Measurements from ENCODE around the gene ABCA3.

The ABCA3 gene

DNA sequence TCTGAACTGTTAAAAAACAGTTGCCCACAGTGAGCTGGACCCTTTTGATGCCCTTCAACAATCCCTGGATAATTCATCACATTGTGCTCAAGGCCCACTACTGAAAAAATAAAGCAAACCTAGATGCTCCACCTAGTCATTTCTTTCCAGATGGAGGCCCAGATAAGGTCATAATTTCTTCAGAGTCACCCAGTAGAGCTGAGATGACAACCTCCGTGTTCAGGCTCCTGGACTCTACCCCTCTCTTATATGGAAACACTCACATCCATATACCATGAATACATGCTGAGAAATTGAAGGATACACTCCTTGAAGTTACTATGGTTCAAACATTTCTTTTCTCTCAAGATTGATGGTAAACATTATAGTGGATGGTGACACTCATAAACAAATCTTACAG is 2.7 kb upstream of the ABCA3 start:
- no peak for DNase-seq

DNA sequence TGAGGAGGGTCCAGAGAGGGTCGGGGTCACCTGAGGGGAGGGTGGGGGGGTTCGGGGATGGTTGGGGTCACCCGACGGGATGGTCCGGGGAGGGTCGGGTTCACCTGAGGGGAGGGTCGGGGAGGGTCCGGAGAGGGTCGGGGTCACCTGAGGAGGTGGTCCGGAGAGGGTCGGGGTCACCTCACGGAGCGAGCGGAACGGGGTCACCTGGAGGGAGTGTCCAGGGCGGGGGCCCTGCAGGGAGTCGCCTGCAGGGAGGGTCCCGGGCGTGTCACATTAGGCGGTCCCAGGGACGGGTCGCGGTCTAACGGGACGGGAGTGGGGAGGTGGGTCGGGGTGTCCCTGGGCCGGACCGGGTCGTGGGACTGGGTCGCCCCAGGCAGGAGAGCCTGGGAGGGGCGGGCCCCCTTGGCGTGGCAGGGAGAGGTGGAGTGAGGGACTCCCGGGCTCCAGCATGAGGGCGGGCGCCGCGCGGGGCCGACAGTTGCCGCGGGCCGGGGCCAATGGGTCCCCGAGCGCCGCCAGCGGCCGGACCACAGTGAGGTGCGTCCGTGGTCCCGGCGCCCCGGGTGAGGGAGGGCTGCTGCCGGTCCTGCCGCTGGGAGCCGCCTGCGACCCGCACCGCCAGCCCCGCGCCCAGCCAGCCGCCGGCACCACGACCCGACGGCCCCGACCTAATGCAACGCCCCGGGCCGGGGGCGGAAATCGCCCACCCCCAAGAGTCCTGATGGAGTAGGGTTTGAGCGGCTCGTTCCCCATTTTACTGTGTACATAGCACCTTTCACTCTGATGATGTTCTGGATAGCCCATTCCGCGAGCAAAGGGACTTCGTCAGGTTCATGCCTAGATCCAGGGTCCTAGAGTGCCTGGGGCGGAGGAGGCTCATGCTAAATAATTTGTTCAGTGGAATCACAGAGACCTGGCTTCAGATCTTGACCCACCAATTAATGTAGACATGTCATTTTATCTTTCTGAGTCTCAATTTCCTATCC is 1.2 kb upstream of the ABCA3 start:
- DNase-seq, result peak; percentile 10

DNA sequence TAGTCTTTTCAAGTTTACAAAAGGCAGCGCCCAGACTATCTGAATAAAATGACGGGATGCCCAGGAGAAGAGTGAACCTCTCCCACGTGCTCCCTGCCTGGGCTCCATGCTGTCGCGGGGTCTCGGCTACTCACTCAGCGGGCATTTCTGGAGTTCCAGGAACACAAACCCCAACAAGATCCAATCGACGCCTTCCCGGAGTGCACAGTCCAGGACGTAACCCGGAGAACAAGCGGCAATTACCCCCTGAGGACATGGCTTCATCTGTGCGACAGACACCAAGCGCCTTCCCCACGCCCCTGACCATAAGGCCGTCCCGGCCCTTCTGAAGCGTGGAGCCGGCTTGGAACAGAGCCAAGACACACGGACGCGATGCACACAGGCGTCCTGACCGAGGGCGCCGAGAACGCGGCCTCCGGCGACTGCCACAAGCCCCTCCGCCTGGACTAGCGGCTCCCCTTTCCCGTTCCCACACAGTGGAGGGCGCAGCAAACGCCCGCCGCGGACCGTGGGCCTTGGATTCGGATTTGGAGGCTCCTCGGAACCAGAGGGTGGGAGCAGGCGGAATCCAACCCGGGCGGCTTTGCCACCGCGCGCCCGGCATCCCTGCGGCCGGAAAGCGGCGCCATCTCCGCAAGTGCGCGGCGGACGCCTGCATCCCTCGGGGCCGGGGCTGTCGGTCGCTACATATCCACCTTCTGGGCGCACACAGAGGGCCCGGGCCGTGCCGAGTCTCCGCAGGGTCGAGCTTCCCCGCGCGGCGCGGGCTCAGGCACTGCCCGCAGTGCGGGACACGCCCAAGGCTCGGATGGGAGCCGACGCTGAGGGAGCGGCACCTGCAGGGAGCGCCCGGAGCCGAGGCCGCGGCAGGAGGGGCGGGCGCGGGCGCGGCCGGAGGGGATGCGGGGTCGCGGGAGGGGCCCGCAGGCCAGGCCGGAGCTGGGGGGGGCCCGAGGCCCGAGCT is 725 bp downstream of the ABCA3 start:
- peak; percentile 42 for DNase-seq

DNA sequence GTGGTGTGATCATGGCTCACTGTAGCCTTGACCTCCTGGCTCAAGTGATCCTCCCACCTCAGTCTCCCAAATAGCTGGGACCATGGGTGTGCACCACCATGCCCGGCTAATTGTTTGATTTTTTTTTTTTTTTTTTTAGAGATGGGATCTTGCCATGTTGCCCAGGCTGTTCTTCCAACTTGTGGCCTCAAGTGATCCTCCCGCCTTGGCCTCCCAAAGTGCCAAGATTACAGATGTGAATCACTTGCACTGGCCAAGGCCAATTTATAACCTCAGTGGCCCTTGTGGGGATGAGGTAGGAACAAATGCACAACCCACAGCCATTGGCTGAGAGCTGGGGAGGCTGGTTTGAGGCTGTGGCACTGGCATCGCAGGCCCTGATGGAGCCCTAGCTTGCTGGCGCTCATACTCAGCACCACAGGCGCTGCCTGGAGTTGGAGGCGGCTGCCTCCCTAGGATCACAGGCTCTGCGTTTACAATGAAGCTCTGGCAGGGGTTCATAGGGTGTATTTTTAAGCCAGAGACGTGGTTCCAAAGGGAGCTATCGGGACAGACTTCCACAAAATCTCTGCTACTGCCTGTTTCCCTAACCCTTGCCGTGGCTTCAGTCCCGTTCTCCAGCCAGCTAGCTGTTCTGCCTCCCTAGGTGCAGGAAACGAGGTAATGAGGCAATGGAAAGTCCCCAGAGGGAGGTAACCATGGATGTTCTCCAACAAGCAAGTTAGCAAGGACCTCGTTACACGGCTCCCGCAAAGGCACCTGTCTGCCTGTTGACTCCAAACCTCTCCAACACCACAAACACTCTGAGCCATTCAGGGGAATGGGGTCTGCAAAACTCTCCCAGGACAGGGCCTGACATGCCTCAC is 2.9 kb downstream of the ABCA3 start:
- no peak for DNase-seq

DNA sequence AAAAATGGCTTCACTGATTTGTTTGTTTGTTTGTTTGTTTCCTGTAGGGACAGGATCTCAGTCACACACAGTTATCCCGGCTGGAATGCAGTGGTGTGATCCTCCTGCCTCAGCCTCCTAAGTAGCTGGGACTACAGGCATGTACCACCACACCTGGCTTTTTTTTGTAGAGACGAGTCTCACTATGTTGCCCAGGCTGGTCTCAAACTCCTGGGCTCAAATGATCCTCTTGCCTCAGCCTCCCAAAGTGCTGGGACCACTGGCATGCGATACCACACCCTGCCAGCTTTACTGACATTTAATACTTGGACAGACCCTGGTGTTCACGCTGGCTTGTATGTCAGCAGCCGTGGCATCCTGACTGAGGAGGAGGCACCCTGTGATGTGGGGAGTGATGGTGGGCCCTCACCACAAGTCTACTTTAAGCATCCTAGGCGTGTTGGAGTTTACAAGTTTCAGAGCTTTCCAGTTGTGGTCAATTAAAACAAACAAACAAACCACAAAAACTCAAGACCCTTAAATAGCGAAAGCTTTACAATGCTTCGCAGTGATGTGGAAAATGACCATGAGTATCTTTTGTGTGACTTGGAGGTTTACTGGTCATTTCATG is 5.1 kb downstream of the ABCA3 start:
- no peak for DNase-seq

DNA sequence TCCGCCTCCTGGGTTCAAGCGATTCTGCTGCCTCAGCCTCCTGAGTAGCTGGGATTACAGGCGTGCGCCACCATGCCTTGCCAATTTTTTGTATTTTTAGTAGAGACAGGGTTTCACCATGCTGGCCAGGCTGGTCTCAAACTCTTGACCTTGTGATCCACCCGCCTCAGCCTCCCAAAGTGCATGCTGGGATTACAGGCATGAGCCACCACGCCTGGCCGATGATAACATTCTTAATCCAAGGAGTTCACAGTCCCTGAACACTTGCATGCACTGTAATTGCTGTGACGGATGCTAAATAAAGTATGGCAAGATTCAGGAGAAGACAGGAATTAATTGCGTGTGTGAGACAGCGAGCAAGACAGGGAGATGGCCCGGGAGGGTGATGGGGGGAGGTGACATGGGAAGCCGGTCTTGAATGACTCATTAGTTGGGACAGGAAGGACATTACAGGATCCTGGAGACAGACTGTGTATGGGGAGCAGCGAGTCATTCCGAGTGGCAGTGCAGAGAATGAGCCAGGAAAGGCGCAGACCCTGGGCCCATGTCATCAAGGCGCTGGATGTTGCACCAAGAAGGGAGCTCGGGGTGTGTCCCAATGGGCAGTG is 6.7 kb downstream of the ABCA3 start:
- no peak for DNase-seq

DNA sequence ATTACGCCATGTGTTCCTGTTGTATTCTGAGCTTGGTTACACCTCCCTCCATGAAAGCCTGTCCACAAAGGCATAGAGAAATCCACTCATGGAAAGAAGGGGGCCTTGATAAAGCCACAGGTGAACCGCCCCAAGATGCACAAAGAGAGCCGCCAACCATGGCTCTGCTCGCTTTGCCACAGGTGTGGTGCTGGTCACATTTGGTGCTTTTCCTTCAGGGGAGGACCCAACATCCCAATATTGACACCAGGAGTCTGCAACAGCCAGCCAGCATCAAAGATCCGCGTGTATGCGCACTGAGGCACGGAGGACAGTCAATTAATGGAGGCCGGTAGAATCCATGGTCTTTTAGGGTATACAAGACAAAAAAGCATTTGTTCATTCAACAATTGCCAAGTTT is 7.3 kb downstream of the ABCA3 start:
- DNase-seq, result no peak

DNA sequence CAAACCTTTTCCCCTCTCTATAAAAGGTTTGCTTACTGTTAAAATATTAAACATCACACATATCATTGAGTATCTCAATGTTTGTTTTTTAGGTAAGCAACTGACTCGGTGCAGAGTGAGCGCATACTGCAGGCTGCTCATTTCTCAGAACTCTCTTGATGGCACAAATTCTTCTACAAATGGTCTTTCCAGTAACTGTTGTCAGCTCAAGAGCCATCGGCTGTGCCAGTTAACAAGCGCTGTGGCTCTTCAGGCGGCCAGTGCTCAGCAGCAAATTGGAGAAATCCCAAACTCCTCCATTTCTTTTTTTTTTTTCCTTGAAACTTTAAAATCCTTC is 8.6 kb downstream of the ABCA3 start:
- DNase-seq, result no peak

DNA sequence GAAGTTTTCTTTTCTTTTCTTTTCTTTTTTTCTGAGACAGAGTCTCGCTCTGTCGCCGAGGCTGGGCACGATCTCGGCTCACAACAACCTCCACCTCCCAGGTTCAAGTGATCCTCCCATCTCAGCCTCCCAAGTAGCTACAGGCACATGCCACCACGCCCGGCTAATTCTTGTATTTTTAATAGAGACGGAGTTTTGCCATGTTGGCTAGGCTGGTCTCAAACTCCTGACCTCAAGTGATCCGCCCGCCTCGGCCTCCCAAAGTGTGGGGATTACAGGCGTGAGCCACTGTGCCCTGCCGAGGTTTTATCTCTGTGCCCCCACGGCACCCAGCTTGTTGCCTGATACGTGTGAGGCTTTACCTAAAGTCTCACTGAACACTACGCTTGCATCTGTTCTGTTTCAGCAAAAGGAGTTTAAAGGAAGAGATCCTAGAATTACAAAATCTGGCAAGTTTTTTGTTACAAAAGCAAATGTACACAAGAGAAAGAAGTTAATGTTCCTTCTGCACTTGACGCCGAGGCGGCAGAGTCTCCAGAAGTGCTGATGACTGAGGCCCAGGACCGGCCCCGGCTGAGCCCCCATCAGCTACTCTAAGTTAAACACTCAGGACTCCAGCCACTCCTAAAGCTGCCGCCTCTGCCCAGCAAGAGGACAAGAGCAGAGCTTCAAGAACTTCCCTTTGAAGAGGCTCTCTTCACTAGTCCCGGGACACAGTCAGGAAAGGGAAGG is 9.2 kb downstream of the ABCA3 start:
- no peak for DNase-seq

DNA sequence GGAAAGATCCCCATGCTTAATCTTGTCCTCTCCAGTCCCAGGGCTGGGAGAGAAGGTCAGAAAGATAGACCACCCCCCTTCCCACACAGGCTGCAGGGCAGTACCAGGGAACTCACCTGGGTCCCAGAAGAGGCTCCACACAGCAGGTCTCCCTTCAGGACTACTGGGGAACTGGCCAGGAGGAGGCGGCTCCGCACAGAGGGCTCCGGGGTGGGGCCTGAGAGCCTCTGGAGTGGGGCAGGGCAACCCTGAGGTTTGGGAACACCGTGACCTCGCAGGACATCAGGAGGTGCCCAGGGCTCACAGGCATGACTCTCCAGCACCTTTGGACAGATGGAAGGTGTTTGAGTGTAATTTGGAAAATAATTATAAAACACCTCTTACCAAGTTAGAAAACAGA is 11.0 kb downstream of the ABCA3 start:
- DNase-seq, result no peak

DNA sequence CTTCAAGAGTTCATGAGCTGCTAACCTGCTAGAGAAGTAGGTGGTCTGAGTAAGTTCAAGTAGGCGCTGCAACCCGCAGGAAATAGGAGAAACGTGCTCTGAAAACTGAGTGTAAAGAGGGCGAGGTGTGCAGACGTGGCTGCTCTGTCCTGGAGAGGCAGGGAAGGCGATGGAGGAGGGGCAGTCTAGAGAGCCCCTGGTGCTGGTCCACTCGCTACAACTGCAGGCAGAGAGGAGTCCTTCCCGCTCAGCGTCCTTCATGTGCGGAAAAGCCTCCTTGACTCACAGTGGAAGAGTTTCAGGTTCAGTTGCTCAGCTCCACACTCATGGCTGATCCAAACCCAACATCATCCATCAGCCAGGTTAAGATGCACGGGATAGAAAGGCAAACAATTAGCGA is 12.1 kb downstream of the ABCA3 start:
- DNase-seq, result no peak

DNA sequence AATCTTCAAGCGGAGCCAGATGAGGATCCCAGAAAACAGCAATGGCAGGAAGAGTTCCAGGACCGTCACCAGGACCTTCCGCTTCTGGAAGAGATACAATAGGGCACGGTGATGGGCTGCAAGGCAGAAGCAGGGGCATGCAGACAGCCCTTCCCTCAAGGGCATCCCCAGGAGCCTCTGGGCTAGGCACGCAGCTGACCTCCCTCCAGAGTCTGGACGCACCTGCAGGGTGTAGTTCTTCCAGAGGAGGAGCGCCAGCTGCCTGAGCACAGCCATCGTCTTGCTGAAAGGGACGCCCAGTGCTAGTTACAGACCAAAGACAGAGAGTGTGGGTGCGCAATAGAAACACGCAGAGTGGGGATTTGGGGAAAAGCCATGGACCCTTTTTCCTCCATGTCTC is 14.3 kb downstream of the ABCA3 start:
- no peak for DNase-seq

DNA sequence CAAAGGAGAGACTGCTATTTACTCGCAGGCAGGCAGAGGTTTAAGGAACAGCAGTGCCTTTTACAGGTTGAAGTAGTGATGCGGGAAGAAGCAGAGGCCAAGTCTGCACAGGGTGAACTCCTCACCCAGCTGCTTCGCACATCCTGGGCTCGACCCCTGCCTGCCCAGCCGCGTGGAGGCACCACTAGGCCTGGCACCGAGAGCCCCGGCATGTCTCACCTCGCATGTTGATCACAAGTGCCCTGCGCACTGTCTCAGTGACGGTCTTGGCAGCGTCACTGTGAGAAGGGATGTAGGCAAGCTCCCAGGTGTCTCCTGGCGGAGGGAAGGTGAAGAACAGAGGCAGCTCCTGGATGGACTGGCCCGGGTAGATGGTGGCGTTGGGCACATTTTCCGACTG is 14.7 kb downstream of the ABCA3 start:
- no peak for DNase-seq

DNA sequence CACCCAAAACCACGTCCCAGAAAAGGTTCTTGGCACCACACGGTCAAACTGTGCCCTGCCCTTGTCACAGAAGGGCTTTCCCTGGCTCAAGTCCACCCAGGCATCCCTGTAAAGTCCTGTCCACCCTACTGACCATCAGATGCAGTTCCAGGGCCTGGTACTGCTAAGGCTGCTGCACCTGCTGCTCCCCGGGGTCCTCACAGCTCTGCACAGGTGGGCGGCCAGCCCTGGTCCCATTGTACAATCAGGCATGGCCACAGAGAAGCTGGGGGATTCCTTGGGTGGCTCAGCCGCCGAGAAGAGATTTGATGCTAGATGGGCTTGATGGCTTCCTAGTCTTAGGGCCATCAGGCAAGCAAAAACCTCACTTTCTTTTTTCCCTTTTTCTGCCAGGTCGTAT is 15.3 kb downstream of the ABCA3 start:
- no peak for DNase-seq

DNA sequence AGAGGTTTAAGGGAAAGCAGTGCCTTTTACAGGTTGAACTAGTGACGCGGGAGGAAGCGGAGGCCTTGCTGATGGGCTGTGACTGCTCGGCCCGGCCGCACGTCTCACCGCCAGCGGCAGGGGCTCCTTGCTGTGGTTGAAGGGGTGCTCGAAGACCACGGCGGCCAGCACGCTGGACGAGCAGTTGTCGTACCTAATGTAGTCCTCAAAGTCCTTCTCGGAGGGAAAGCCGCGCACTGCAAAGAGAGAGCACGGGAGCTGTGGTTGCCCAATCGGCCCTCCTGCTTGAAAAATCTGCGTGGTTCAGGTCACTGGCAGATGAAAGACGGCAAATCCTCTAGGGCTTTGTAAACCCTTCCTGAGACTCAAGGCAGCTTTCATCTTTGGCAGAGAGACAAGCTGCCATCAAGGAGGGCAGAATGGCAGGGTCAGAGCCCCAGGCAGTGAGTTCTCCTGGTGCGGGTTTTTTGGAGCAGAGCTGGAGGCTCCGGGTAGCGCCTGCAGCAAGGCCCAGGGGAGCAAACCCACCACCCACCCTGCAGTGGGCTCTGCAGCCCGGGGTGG is 16.1 kb downstream of the ABCA3 start:
- no peak for DNase-seq

DNA sequence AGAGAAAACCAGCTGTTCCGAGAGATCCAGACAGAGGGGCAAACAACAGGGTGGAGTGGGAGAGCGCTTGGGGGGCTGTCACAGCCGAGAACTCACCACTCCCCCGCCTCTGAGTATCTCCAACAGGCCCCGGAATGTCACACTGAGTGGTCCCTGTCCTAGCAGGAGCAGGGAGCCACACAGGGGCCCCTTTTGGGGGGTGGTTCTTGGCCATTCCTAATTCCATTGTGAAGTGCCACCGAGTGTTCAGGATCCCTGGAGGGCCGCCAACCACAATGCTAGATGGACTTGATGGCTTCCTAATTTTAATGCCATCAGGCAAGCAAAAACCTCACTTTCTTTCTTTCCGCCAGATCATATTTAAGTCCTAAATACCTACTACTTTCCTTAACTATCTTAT is 16.8 kb downstream of the ABCA3 start:
- DNase-seq, result no peak

DNA sequence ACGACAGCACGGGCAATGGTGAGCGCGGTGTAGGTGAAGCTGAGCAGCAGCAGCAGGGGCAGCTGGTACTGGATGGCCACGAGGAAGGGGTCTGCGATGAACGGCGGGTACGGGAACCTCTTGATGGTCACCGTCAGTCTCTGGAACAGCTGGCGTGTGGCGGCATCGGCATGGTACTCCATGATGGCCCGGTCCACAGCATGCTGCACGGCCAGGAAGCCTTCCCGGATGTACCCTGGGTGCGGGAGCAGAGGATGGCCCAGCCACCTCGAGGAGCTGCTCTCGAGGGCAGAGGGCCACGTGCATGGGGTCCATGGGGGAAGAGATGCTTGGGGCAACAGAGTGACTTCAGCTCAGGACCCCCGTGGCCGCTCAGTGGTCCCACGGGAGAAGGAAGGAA is 20.9 kb downstream of the ABCA3 start:
- DNase-seq, result no peak

DNA sequence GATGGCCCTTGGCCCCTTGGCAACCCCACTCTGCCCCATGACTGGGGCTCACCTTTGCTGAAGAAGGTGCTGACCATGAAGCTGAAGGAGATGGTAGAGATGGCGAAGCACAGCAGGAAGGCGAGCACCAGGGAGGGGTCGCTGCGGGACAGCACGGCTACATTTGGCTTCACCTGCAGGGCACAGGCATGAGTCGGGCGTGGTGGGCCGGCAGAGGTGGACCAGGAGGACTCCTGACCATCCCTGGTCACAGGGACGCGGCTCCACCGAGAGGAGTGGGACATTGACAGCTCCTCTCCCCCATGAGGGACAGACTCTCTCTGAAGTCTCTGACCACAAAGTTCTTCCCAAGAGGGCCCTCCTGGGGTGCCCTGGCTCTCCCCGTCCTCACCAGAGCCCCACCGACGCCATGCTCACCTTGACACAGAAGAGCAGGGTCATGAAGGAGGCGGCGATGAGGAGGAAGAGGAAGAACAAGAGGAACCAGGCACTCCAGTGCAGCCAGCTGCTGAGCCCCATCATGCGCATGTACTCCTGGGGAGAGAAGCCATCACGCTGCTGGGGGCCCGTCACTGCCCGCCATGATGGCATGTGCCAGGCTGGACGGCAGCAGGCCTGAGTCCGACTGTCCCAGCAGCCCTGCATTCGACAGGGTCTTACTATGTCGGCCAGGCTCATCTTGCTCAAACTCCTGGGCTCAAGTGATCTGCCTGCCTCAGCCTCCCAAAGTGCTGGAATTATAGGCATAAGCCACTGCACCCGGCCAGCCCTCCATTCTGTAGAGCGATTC is 23.1 kb downstream of the ABCA3 start:
- no peak for DNase-seq

DNA sequence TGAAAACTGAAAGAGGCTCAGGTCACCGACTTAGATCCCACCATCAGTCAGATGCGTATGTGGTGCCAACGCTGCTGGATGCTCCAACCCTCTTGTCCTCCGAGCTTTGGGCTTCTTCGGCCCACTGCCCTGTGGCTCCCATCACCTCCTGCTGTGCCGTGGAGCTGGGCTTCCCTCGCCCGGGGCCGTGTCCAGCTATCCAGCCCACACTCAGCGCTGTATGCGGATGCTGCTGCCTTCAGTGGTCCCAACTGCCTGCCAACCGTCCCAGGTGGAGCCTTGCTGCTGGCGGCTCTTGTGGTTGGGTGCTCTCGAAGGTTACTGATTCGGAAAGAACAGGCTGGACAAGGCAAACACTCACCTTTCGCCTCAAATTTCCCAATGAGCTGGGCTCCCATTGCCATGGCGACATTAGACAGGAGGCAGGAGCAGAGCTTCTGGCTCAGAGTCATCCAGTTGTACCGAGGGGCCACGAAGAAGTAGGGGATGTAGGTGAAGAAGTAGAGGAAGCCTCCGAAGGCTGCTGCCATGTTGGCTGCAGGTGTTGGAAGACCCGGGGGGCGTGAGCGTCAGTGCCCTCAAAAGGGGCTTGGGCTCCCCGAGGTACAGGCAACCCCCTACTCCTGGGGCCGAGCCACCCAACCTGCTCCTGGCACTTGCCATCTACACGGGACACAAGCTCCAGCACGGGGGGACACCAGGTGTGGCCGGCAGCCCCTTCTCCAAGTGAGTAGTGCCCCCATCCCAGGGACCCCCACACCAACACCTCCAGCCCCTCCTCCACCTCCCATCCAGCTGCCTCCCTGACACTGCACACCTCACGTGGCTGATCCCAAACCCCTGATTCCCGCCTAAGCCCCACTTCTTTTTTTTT is 32.2 kb downstream of the ABCA3 start:
- DNase-seq, result no peak
